ENCODE measurements around the gene EEF1G. TPM values are rescaled to one million over a fixed set of nuclear protein-coding genes. Genes with fewer than 3 reads are reported as not detected.
A peak's percentile ranks its signal among the peaks of the same experiment; 100 is the strongest.

EEF1G gene
- total RNA-seq, 1 experiment from 2014 or later = 1,855 TPM

DNA sequence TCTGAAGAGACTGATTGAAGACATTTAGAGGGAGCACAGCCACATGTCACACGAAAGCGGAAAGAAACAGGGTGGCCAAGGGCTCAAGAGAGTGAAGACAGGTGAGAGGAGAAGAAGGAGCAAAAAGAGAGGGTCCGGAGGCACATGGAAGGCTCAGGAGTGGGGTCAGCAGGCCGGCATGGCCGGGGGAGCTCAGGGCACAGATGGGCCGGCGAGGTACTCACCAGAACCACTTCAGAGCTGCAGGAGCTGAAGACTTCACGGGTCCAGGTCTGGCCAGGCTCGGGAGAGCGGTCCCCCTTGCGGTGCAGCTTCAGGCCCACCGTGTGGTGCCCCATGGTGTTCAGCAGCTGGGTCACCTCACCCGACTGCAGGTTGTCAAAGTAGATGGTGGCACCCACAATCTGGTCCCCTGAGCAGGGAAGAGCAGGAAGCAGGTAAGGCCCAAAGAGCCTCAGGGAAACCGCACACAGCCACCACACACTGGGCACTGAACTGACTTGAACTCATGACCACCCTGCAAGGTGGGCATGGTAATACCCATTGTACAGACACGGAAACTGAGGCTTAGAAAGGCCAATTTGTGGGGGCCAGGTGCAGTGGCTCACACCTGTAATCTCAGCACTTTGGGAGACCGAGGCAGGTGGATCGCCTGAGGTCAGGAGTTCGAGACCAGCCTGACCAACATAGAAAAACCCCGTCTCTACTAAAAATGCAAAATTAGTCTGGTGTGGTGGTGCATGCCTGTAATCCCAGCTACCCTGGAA lies 38.7 kb downstream of the EEF1G start:
- POLR2A ChIA-PET = no interaction called here
- H3K4me1 Mint-ChIP-seq (ENCODE audit: insufficient read depth, unreplicated experiment) = peaks cover 17% of the 10 kb centered on the region

DNA sequence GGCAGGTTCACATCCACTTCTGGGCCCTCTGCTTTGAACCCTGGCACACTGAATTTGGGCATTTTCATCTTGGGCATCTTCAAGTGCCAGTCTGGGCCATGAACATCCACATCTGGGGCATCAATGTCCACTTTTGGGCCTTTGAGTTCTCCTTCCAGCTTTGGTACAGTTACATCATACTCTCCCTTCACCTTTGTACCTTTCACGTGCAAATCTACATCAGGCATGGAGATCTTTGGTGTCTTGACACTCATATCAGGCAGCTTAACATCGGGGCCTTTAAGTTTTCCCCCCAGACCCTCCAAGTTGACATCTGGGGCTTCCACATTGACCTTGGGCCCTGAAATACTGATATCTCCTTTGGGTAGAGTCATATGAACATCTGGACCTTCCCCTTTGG lies 41.6 kb downstream of the EEF1G start:
- Mint-ChIP-seq H3K4me1 (ENCODE audit: insufficient read depth, unreplicated experiment) (peaks cover 6% of the 10 kb centered on the region), H3K36me3 (ENCODE audit: insufficient read depth, unreplicated experiment) (peaks cover 100% of the 10 kb centered on the region), H3K4me3 (ENCODE audit: unreplicated experiment) (no peak overlapping the region), H3K27ac (ENCODE audit: low read depth, unreplicated experiment) (no peak overlapping the region), H3K27me3 (ENCODE audit: insufficient read depth, unreplicated experiment) (no peaks in the 10 kb centered on the region), H3K9me3 (ENCODE audit: unreplicated experiment) (no peaks in the 10 kb centered on the region)
- ChIA-PET CTCF (no interaction called here), POLR2A (no interaction called here)
- intact Hi-C loops (cut with micrococcal nuclease) = no loop called here
- TF ChIP-seq, protein P1, sequence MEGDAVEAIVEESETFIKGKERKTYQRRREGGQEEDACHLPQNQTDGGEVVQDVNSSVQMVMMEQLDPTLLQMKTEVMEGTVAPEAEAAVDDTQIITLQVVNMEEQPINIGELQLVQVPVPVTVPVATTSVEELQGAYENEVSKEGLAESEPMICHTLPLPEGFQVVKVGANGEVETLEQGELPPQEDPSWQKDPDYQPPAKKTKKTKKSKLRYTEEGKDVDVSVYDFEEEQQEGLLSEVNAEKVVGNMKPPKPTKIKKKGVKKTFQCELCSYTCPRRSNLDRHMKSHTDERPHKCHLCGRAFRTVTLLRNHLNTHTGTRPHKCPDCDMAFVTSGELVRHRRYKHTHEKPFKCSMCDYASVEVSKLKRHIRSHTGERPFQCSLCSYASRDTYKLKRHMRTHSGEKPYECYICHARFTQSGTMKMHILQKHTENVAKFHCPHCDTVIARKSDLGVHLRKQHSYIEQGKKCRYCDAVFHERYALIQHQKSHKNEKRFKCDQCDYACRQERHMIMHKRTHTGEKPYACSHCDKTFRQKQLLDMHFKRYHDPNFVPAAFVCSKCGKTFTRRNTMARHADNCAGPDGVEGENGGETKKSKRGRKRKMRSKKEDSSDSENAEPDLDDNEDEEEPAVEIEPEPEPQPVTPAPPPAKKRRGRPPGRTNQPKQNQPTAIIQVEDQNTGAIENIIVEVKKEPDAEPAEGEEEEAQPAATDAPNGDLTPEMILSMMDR (IDR thresholded peaks at IDR 0.05; ENCODE audit: unreplicated experiment) = no peak
- no peak for DNase-seq (ENCODE audit: unreplicated experiment)
- BruUV-seq (replicated peaks) = no TSS peak

More for the DNA sequence above, 38.7 kb downstream of the EEF1G start:
- peaks cover 86% of the 10 kb centered on the region for H3K36me3 Mint-ChIP-seq (ENCODE audit: insufficient read depth, unreplicated experiment)
- TF ChIP-seq, protein P1 (IDR thresholded peaks at IDR 0.05; ENCODE audit: unreplicated experiment) = no peak
- H3K27me3 Mint-ChIP-seq (ENCODE audit: insufficient read depth, unreplicated experiment) = no peaks in the 10 kb centered on the region
- no peaks in the 10 kb centered on the region for H3K9me3 Mint-ChIP-seq (ENCODE audit: unreplicated experiment)
- no TSS peak for BruUV-seq (replicated peaks)
- H3K27ac Mint-ChIP-seq (ENCODE audit: low read depth, unreplicated experiment) = no peak overlapping the region
- CTCF ChIA-PET = interaction anchor here (1.1 to 2.6 kb wide), 2 partner anchors 8 to 110 kb away, joined by 3 to 15 read pairs; no protein-coding TSS in a partner anchor
- DNase-seq (ENCODE audit: unreplicated experiment) = no peak
- no peak overlapping the region for H3K4me3 Mint-ChIP-seq (ENCODE audit: unreplicated experiment)
- intact Hi-C loops (cut with micrococcal nuclease) = no loop called here

DNA sequence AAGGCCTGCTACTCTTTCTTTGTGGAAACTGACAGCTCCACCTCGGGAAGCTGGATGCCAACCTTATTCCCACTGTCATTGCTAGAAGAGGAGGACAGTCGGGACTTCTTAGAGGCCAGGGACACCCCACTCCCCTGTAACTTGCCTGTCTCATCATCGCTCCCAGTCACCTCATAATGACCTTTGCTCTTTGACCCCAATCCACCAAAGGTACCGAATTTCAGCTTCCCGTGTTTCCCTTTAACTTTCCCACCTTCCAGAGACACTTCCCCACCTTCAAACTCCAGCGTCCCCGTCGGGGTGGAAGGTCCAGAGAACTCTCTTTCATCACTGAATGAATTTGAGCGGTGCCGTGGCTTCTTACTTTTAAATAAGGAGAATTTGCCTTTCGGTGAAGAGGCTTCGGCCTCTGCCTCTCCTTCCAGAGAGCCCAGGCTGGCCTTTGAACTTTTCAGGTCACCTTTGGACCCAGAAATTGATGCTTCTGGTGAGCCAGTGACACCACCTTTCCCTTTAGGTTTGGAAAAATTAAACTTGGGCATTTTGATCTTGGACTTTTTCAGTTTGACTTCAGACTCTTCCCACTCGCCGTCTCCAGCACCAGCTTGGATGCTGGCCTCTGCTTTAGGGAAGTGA lies 56.8 kb downstream of the EEF1G start:
- no peaks in the 10 kb centered on the region for H3K9me3 Mint-ChIP-seq (ENCODE audit: unreplicated experiment)
- no peak overlapping the region for H3K27ac Mint-ChIP-seq (ENCODE audit: low read depth, unreplicated experiment)
- H3K4me1 Mint-ChIP-seq (ENCODE audit: insufficient read depth, unreplicated experiment) = no peaks in the 10 kb centered on the region
- CTCF ChIA-PET = interaction anchor here (0.6 to 1.0 kb wide), 3 partner anchors 8 to 122 kb away, joined by 3 read pairs; no protein-coding TSS in a partner anchor
- POLR2A ChIA-PET = interaction anchor here (1.6 kb wide), 1 partner anchor 8 kb away, joined by 4 read pairs; no protein-coding TSS in a partner anchor
- intact Hi-C loops (cut with micrococcal nuclease) = no loop called here
- no peak overlapping the region for H3K4me3 Mint-ChIP-seq (ENCODE audit: unreplicated experiment)
- TF ChIP-seq, protein P1 (IDR thresholded peaks at IDR 0.05; ENCODE audit: unreplicated experiment) = no peak
- BruUV-seq (replicated peaks) = TSS peak; percentile 2
- peaks cover 76% of the 10 kb centered on the region for H3K36me3 Mint-ChIP-seq (ENCODE audit: insufficient read depth, unreplicated experiment)
- no peaks in the 10 kb centered on the region for H3K27me3 Mint-ChIP-seq (ENCODE audit: insufficient read depth, unreplicated experiment)
- DNase-seq (ENCODE audit: unreplicated experiment) = no peak

DNA sequence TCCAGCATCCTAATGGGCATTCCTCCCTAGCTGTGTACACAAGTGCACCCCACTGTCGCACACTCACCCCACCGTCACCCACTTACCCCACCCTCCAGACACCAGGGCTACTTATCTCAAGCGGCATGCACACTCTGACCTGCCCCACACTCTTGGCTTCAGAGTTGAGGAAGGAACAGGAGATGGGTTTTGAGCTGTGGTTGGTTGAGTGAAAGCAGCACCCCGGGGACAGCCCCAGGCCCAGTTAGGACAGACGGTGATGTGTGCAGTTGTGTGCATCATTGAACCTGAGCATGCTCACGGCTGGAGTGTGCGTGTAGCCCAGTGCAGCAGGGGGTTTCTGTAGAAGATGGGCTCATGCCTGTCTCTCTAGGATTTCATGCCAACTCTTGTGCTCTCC lies 59.5 kb downstream of the EEF1G start:
- POLR2A ChIA-PET = interaction anchor here (0.8 to 1.8 kb wide), 3 partner anchors 14 to 28 kb away, joined by 4 to 6 read pairs (median 5); no protein-coding TSS in a partner anchor
- intact Hi-C loops (cut with micrococcal nuclease) = no loop called here
- DNase-seq (ENCODE audit: unreplicated experiment) = no peak
- BruUV-seq (replicated peaks) = no TSS peak
- TF ChIP-seq, protein P1 (IDR thresholded peaks at IDR 0.05; ENCODE audit: unreplicated experiment) = no peak
- Mint-ChIP-seq H3K9me3 (ENCODE audit: unreplicated experiment) (no peaks in the 10 kb centered on the region), H3K36me3 (ENCODE audit: insufficient read depth, unreplicated experiment) (peaks cover 49% of the 10 kb centered on the region), H3K27ac (ENCODE audit: low read depth, unreplicated experiment) (no peak overlapping the region), H3K27me3 (ENCODE audit: insufficient read depth, unreplicated experiment) (no peaks in the 10 kb centered on the region), H3K4me3 (ENCODE audit: unreplicated experiment) (no peak overlapping the region), H3K4me1 (ENCODE audit: insufficient read depth, unreplicated experiment) (no peaks in the 10 kb centered on the region)
- CTCF ChIA-PET = interaction anchor here (0.7 to 1.1 kb wide), 3 partner anchors 89 to 1612 kb away, joined by 3 to 7 read pairs (median 3); no protein-coding TSS in a partner anchor
